ENCODE data around the gene UHMK1. TPM values are rescaled to one million over a fixed set of nuclear protein-coding genes. Genes with fewer than 3 reads are reported as not detected.

The UHMK1 gene
- total and polyA plus RNA-seq, 2 of the 4 experiments (the other 2 are of a cell fraction), result 15.6 to 57.9 TPM

DNA sequence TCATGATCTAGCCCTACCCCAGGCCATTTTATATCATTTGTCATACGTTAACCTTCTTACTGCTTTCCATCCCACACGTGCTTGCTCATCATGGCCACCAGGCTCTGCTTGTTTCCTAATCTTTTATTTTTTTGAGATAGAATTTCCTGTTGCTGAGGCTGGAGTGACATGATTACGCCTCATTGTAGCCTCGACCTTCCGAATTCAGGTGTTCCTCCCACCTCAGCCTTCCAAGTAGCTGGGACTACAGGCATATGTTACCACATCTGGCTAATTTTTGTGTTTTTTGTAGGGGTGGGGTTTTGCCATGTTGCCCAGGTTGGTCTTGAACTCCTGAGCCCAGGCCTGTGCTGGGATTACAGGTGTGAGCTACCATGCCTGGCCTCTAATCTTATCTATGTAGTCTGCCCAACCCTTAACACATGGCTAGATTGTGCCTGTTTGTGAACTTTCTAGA lies 67.2 kb downstream of the UHMK1 start:
- dilution Hi-C loops (cut with HindIII; ENCODE audit: low sequenced_read_pairs, unreplicated experiment) (no loop called here), intact Hi-C loops (cut with micrococcal nuclease) (loop anchor here (5.0 kb wide), 2 partner anchors 37 to 507 kb away; no protein-coding TSS in a partner anchor), in situ Hi-C loops (cut with MboI; ENCODE audit: low sequenced_read_pairs) (no loop called here)
- ATAC-seq (ENCODE audit: low read depth) (no peak), DNase-seq (peak; percentile 13)
- H3K4me2 ChIP-seq (ENCODE audit: low read depth, low read length), result peak overlapping the region; percentile 50
- H2BK15ac ChIP-seq (ENCODE audit: low read depth, low read length), result no peak overlapping the region
- H2AK5ac ChIP-seq (ENCODE audit: low read depth, low read length), result 0 out of 2 replicates have a peak overlapping the region, but pooled peaks have one; percentile 23
- H3K9me3 ChIP-seq (ENCODE audit: control insufficient read depth, insufficient read depth, low read length), result no peaks in the 10 kb centered on the region
- H3K9ac ChIP-seq (ENCODE audit: low read depth, low read length), result no peak overlapping the region
- no peak overlapping the region for H4K5ac ChIP-seq (ENCODE audit: low read depth, low read length)
- WGBS, 2 experiments (ENCODE audit: extremely low coverage in 2 of 2, insufficient read length in 1 of 2), result no CpG with 5 or more reads among the region's 5 CpGs
- H3K27ac ChIP-seq (ENCODE audit: insufficient read depth, low read length), result no peak overlapping the region
- no peak overlapping the region for H4K91ac ChIP-seq (ENCODE audit: insufficient read depth, low read depth, low read length)
- peaks cover 10% of the 10 kb centered on the region for H3K4me1 ChIP-seq (ENCODE audit: control insufficient read depth, insufficient read depth, low read length)
- no TSS peak for BruUV-seq (replicated peaks)
- ChIA-PET POLR2A (ENCODE audit: unreplicated experiment) (no interaction called here), CTCF (no interaction called here)
- H3K4ac ChIP-seq (ENCODE audit: low read depth, low read length), result no peak overlapping the region
- no peak overlapping the region for H2BK20ac ChIP-seq (ENCODE audit: low read depth, low read length)
- no peak overlapping the region for H2BK5ac ChIP-seq (ENCODE audit: low read depth, low read length, poor library complexity, severe bottlenecking)
- no peaks in the 10 kb centered on the region for H3K27me3 ChIP-seq (ENCODE audit: control insufficient read depth, insufficient read depth, low read length)
- no peak overlapping the region for H3K4me3 ChIP-seq (ENCODE audit: insufficient read depth, low read depth, low read length)
- peaks cover 8% of the 10 kb centered on the region for H3K36me3 ChIP-seq (ENCODE audit: control insufficient read depth, insufficient read depth, low read length)
- H3K56ac ChIP-seq (ENCODE audit: extremely low read depth, insufficient read depth, low read length), result no peak overlapping the region
- peaks cover 9% of the 10 kb centered on the region for H3K9me1 ChIP-seq (ENCODE audit: insufficient read depth, low read length)
- no peak overlapping the region for H2AFZ ChIP-seq (replicated peaks; ENCODE audit: low read length, poor library complexity)
- H2AK9ac ChIP-seq (replicated peaks; ENCODE audit: low read depth, low read length, poor library complexity), result no peak overlapping the region
- no peak overlapping the region for H2BK120ac ChIP-seq (ENCODE audit: low read depth, low read length)
- peaks cover 31% of the 10 kb centered on the region for H4K20me1 ChIP-seq (ENCODE audit: insufficient read depth, low read length)
- H4K8ac ChIP-seq (ENCODE audit: low read depth in 2 of 2, low read length in 2 of 2), result no peak overlapping the region
- H3K79me1 ChIP-seq (ENCODE audit: low read depth in 1 of 2, low read length in 2 of 2), result peaks cover 3 to 52% of the 10 kb centered on the region in 2 experiments
- no peak overlapping the region; the same call in 1 of the 2 replicates for H3K14ac ChIP-seq (replicated peaks; ENCODE audit: low read depth, low read length)
- H3K23ac ChIP-seq (ENCODE audit: low read depth, low read length), result peak overlapping the region; percentile 2; the same call in 1 of the 2 replicates
- TF ChIP-seq, protein P1, sequence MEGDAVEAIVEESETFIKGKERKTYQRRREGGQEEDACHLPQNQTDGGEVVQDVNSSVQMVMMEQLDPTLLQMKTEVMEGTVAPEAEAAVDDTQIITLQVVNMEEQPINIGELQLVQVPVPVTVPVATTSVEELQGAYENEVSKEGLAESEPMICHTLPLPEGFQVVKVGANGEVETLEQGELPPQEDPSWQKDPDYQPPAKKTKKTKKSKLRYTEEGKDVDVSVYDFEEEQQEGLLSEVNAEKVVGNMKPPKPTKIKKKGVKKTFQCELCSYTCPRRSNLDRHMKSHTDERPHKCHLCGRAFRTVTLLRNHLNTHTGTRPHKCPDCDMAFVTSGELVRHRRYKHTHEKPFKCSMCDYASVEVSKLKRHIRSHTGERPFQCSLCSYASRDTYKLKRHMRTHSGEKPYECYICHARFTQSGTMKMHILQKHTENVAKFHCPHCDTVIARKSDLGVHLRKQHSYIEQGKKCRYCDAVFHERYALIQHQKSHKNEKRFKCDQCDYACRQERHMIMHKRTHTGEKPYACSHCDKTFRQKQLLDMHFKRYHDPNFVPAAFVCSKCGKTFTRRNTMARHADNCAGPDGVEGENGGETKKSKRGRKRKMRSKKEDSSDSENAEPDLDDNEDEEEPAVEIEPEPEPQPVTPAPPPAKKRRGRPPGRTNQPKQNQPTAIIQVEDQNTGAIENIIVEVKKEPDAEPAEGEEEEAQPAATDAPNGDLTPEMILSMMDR (conservative IDR thresholded peaks at IDR 0.05; ENCODE audit: low read depth, low read length), result no peak
- TF ChIP-seq RFX5 (IDR thresholded peaks at IDR 0.05; ENCODE audit: low read depth, low read length) (no peak), MAZ (IDR thresholded peaks at IDR 0.05; ENCODE audit: borderline replicate concordance, low read depth, low read length) (no peak), SMC3 (IDR thresholded peaks at IDR 0.05; ENCODE audit: low read depth, low read length) (no peak), CHD1 (IDR thresholded peaks at IDR 0.05; ENCODE audit: low read depth, low read length) (no peak), FOS (IDR thresholded peaks at IDR 0.05; ENCODE audit: low read depth, low read length) (no peak), USF2 (IDR thresholded peaks at IDR 0.05; ENCODE audit: low read depth, low read length) (no peak), NFE2L2 (IDR thresholded peaks at IDR 0.05; ENCODE audit: low read depth, low read length) (no peak), BHLHE40 (IDR thresholded peaks at IDR 0.05; ENCODE audit: low read depth, low read length) (no peak), RAD21 (IDR thresholded peaks at IDR 0.05; ENCODE audit: low read length) (no peak), ELK1 (IDR thresholded peaks at IDR 0.05; ENCODE audit: borderline replicate concordance, low read depth, low read length) (no peak), CEBPB (IDR thresholded peaks at IDR 0.05; ENCODE audit: low read depth, low read length) (no peak), MAFK (IDR thresholded peaks at IDR 0.05; ENCODE audit: low read depth, low read length) (no peak), RCOR1 (IDR thresholded peaks at IDR 0.05; ENCODE audit: insufficient replicate concordance, low read length) (no peak), POLR2A (IDR thresholded peaks at IDR 0.05; ENCODE audit: low read depth, low read length) (no peak; the same call in 1 of the 2 replicates)
- H3K18ac ChIP-seq (ENCODE audit: low read depth, low read length), result no peak overlapping the region

Data from IMR-90 (cell line).